ENCODE data around the gene ITIH3.

GRCh38 chr3:52845691-52846431 is 51.3 kb downstream of the ITIH3 start:
- TF ChIP-seq POLR2AphosphoS5 (IDR thresholded peaks at IDR 0.05; ENCODE audit: low read depth, low read length) (no peak), TAF1 (IDR thresholded peaks at IDR 0.05; ENCODE audit: borderline replicate concordance, insufficient read depth, low read length) (no peak), SIN3A (IDR thresholded peaks at IDR 0.05; ENCODE audit: borderline replicate concordance, insufficient read depth, low read length) (no peak), FOXP2 (optimal IDR thresholded peaks at IDR 0.05; ENCODE audit: borderline replicate concordance, extremely low read depth, extremely low read length, insufficient read depth) (no peak)
- TF ChIP-seq, protein P1, sequence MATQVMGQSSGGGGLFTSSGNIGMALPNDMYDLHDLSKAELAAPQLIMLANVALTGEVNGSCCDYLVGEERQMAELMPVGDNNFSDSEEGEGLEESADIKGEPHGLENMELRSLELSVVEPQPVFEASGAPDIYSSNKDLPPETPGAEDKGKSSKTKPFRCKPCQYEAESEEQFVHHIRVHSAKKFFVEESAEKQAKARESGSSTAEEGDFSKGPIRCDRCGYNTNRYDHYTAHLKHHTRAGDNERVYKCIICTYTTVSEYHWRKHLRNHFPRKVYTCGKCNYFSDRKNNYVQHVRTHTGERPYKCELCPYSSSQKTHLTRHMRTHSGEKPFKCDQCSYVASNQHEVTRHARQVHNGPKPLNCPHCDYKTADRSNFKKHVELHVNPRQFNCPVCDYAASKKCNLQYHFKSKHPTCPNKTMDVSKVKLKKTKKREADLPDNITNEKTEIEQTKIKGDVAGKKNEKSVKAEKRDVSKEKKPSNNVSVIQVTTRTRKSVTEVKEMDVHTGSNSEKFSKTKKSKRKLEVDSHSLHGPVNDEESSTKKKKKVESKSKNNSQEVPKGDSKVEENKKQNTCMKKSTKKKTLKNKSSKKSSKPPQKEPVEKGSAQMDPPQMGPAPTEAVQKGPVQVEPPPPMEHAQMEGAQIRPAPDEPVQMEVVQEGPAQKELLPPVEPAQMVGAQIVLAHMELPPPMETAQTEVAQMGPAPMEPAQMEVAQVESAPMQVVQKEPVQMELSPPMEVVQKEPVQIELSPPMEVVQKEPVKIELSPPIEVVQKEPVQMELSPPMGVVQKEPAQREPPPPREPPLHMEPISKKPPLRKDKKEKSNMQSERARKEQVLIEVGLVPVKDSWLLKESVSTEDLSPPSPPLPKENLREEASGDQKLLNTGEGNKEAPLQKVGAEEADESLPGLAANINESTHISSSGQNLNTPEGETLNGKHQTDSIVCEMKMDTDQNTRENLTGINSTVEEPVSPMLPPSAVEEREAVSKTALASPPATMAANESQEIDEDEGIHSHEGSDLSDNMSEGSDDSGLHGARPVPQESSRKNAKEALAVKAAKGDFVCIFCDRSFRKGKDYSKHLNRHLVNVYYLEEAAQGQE (IDR thresholded peaks at IDR 0.05; ENCODE audit: insufficient read depth in 1 of 2, low read depth in 2 of 2, low read length in 2 of 2), result no peak
